RWPE2 (cell line): Measurements from ENCODE around the gene HOXA11.

Experiments used
- ATAC-seq: fragments of 200-7000 bp; cut with Tn5 transposase; 3 replicates; pipeline ENCODE4 v1.9.1; 2021; ENCODE audit warnings: low read depth
- DNase-seq: peaks from one replicate; pipeline ENCODE4 v3.0.0-alpha.2; 2020; ENCODE audit warnings: low spot score
- H3K27ac ChIP-seq: fragments of 450-650 bp; 2 replicates; pipeline ENCODE4 v1.5.1; 2017; ENCODE audit warnings: mild to moderate bottlenecking; ENCODE audit not compliant: poor library complexity, severe bottlenecking
- H3K27me3 ChIP-seq: fragments of 250-450 bp; sonication (Bioruptor Pico); 2 replicates; pipeline ENCODE4 v1.5.1; 2021; ENCODE audit warnings: mild to moderate bottlenecking, moderate library complexity; ENCODE audit not compliant: insufficient read depth, poor library complexity, severe bottlenecking
- H3K36me3 ChIP-seq: fragments of 250-450 bp; sonication (Bioruptor Pico); 2 replicates; pipeline ENCODE4 v1.5.1; 2020; ENCODE audit warnings: low read depth, mild to moderate bottlenecking, moderate library complexity
- H3K4me1 ChIP-seq: fragments of 250-450 bp; sonication (Bioruptor Pico); 2 replicates; pipeline ENCODE4 v1.5.1; 2021; ENCODE audit warnings: mild to moderate bottlenecking, moderate library complexity; ENCODE audit not compliant: insufficient read depth, poor library complexity, severe bottlenecking
- H3K4me3 ChIP-seq: fragments of 250-450 bp; sonication (Bioruptor Pico); 2 replicates; pipeline ENCODE4 v1.5.1; 2021; ENCODE audit warnings: mild to moderate bottlenecking, moderate library complexity; ENCODE audit not compliant: severe bottlenecking
- H3K9me3 ChIP-seq: fragments of 250-450 bp; sonication (Bioruptor Pico); 2 replicates; pipeline ENCODE4 v1.5.1; 2021; ENCODE audit warnings: mild to moderate bottlenecking, moderate library complexity; ENCODE audit not compliant: severe bottlenecking
- TF ChIP-seq, protein P1 (sequence below): fragments of 450-650 bp; IDR thresholded peaks from one replicate; pipeline ENCODE4 v1.5.1; 2017; ENCODE audit warnings: mild to moderate bottlenecking, moderate library complexity; ENCODE audit not compliant: poor library complexity, severe bottlenecking

HOXA11 gene

DNA sequence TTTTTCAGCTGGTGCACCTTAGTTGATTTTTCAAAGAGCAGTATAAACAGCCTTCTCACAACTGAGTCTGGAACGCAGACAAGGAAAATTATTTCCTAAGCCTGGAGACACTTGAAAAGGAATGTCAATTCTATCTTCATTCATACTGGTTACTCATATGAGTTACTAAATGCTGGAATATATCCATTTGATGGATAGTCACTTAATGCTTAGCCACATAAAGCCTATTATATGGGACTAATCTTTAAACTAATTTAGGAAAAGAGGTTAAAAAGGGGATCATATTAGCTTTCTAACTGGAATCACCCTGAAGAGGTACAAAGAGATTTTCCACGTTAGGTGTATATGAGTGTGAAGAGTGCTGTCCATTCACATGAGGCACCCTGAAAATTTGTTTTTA is 52.8 kb downstream of the HOXA11 start:
- Histone ChIP-seq H3K27me3 (no peaks in the 10 kb centered on the region), H3K4me1 (peaks cover 27% of the 10 kb centered on the region), H3K27ac (no peak overlapping the region), H3K4me3 (no peak overlapping the region), H3K9me3 (no peaks in the 10 kb centered on the region), H3K36me3 (no peaks in the 10 kb centered on the region)
- ATAC-seq (no peak), DNase-seq (no peak)
- TF ChIP-seq, protein P1, sequence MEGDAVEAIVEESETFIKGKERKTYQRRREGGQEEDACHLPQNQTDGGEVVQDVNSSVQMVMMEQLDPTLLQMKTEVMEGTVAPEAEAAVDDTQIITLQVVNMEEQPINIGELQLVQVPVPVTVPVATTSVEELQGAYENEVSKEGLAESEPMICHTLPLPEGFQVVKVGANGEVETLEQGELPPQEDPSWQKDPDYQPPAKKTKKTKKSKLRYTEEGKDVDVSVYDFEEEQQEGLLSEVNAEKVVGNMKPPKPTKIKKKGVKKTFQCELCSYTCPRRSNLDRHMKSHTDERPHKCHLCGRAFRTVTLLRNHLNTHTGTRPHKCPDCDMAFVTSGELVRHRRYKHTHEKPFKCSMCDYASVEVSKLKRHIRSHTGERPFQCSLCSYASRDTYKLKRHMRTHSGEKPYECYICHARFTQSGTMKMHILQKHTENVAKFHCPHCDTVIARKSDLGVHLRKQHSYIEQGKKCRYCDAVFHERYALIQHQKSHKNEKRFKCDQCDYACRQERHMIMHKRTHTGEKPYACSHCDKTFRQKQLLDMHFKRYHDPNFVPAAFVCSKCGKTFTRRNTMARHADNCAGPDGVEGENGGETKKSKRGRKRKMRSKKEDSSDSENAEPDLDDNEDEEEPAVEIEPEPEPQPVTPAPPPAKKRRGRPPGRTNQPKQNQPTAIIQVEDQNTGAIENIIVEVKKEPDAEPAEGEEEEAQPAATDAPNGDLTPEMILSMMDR = no peak

DNA sequence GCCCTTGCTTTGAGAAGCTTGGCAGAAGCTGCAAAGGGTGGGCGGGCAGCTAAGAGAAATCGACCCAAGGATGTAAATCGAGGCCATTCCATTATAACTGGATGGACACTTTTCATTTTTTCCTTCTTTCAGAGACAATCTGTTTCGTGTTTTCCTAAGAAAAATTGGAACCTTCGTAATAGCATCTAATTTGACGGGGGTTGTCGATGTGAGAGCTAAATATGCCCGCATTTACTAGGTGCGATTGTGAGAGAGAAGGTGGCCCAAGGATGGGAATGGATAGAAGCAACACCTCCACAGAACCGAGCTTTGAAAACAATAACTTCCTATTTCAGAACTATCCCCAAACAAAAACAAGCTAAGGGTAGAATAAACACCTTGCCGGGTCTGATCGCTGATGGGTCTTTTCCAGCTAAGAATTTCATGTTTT is 53.6 kb downstream of the HOXA11 start:
- TF ChIP-seq, protein P1 = no peak
- H3K9me3 ChIP-seq = no peaks in the 10 kb centered on the region
- DNase-seq (no peak), ATAC-seq (no peak)
- H3K27ac ChIP-seq = peak overlapping the region; percentile 62
- H3K4me3 ChIP-seq = peak overlapping the region; percentile 61
- peaks cover 27% of the 10 kb centered on the region for H3K4me1 ChIP-seq
- no peaks in the 10 kb centered on the region for H3K27me3 ChIP-seq
- no peaks in the 10 kb centered on the region for H3K36me3 ChIP-seq
